ENCODE measurements around the gene VAPB. TPM values are rescaled to one million over a fixed set of nuclear protein-coding genes. Genes with fewer than 3 reads are reported as not detected.

The VAPB gene
- total RNA-seq, 4 donors from 2014 or later: 9.4 to 13.0 (median 11.0) TPM

DNA sequence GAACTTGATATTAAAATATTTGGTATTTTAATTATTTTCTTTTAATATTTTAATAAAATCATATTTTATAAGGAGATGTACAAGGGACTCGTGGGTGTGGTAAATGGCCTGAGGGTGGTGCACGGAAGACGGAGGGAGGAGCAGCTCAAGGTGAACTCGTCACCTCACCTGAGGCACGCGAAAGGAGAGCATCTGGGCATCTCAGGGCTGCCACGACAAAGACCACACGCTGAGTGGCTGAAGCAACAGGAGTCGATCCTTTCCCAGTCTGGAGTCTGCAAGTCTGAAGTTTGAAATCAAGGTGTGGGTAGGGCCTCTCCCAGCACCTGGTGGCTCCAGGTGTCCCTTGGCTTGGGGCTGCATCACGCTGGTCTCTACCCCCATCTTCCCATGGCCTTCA is 86.4 kb downstream of the VAPB start:
- DNase-seq (ENCODE audit: low spot score in 2 of 2): peak in 1 of 2 donors; percentile 68
- no peak overlapping the region for H3K4me3 ChIP-seq (ENCODE audit: low read depth, poor library complexity, severe bottlenecking)
- 73 to 86% methylated on average over 10 of the region's 10 CpGs for WGBS, 2 donors
- intact Hi-C loops (cut with DNase I; ENCODE audit: low total_unique reads): no loop called here
- TF ChIP-seq, protein P1, sequence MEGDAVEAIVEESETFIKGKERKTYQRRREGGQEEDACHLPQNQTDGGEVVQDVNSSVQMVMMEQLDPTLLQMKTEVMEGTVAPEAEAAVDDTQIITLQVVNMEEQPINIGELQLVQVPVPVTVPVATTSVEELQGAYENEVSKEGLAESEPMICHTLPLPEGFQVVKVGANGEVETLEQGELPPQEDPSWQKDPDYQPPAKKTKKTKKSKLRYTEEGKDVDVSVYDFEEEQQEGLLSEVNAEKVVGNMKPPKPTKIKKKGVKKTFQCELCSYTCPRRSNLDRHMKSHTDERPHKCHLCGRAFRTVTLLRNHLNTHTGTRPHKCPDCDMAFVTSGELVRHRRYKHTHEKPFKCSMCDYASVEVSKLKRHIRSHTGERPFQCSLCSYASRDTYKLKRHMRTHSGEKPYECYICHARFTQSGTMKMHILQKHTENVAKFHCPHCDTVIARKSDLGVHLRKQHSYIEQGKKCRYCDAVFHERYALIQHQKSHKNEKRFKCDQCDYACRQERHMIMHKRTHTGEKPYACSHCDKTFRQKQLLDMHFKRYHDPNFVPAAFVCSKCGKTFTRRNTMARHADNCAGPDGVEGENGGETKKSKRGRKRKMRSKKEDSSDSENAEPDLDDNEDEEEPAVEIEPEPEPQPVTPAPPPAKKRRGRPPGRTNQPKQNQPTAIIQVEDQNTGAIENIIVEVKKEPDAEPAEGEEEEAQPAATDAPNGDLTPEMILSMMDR (IDR thresholded peaks at IDR 0.05): no peak
- TF ChIP-seq POLR2A (IDR thresholded peaks at IDR 0.05): no peak

GRCh38 chr20:58478141-58478805 is 89.2 kb downstream of the VAPB start:
- no peak for DNase-seq (ENCODE audit: low spot score in 2 of 2)
- intact Hi-C loops (cut with DNase I; ENCODE audit: low total_unique reads): no loop called here
- H3K4me3 ChIP-seq (ENCODE audit: low read depth, poor library complexity, severe bottlenecking): no peak overlapping the region
- TF ChIP-seq POLR2A (IDR thresholded peaks at IDR 0.05): no peak
- TF ChIP-seq, protein P1 (IDR thresholded peaks at IDR 0.05): no peak
- WGBS, 2 donors: 85 to 89% methylated on average over 3 of the region's 3 CpGs

GRCh38 chr20:58479726-58480440 is 90.9 kb downstream of the VAPB start:
- intact Hi-C loops (cut with DNase I; ENCODE audit: low total_unique reads): no loop called here
- DNase-seq (ENCODE audit: low spot score in 2 of 2): peak in 1 of 2 donors; percentile 72
- no peak overlapping the region for H3K4me3 ChIP-seq (ENCODE audit: low read depth, poor library complexity, severe bottlenecking)
- TF ChIP-seq, protein P1 (IDR thresholded peaks at IDR 0.05): no peak
- no peak for TF ChIP-seq POLR2A (IDR thresholded peaks at IDR 0.05)
- WGBS, 2 donors: 77 to 90% methylated on average over 9 of the region's 9 CpGs

- intact Hi-C loops (cut with DNase I; ENCODE audit: low total_unique reads): no loop called here
- peak in 1 of 2 donors; percentile 60 for DNase-seq (ENCODE audit: low spot score in 2 of 2)
- TF ChIP-seq, protein P1 (IDR thresholded peaks at IDR 0.05): no peak
- no peak for TF ChIP-seq POLR2A (IDR thresholded peaks at IDR 0.05)
- WGBS, 2 donors: 58 to 61% methylated on average over 16 of the region's 16 CpGs
- no peak overlapping the region for H3K4me3 ChIP-seq (ENCODE audit: low read depth, poor library complexity, severe bottlenecking)
Measured at GRCh38 chr20:58480551-58481336, 91.7 kb downstream of the VAPB start.

DNA sequence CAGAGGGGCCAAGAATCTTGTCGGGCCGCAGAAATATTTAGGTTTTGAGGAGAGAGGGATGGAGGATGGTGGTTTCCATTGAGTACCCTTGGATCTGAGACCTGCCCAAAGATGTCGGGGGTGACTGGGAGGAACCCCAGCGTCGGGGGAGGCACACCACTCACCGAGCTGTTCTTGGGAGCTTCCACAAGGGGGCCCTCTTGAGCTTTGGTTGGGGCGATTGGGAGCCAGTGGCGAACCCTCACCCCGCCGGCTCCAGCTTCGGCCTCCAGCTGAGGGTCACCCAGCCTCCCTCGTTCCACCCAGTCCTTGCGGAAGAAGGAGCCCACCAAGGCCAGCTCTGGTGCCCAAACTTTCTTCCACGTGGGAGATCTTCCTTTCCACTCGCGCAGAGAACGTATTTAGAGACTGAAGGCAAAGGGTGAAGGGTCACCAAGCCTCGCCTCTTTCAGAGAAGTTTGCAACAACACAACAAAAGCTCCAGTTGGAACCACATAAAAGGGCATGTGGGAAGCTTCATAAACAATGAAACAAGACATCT is 92.5 kb downstream of the VAPB start:
- intact Hi-C loops (cut with DNase I; ENCODE audit: low total_unique reads): no loop called here
- WGBS, 2 donors: 31 to 37% methylated on average over 18 of the region's 18 CpGs
- TF ChIP-seq, protein P1 (IDR thresholded peaks at IDR 0.05): no peak
- TF ChIP-seq POLR2A (IDR thresholded peaks at IDR 0.05): no peak
- peak in 1 of 2 donors; percentile 77 for DNase-seq (ENCODE audit: low spot score in 2 of 2)
- H3K4me3 ChIP-seq (ENCODE audit: low read depth, poor library complexity, severe bottlenecking): no peak overlapping the region

Measured in lower leg skin (tissue), 4 donors.